Gastrocnemius medialis (tissue), 4 donors: Measurements from ENCODE around the gene GPR15LG.

Experiments used
- CTCF ChIP-seq, 5 experiments: fragments of 450-650 bp in 3 of 5; fragments of 200-600 bp in 2 of 5; sonication (generic) in 2 of 5; IDR thresholded peaks in 4 of 5; conservative IDR thresholded peaks in 1 of 5; 1 replicate in 4 of 5; 2 replicates in 1 of 5; pipeline ENCODE4 v1.5.1; 2016 to 2019; ENCODE audit warnings: antibody characterized with exemption in 5 of 5, mild to moderate bottlenecking in 3 of 5, moderate library complexity in 3 of 5
- POLR2A ChIP-seq, 2 donors: fragments of 450-650 bp; IDR thresholded peaks; one replicate each; pipeline ENCODE4 v1.6.1; 2017; ENCODE audit warnings: antibody characterized with exemption in 2 of 2, mild to moderate bottlenecking in 2 of 2, moderate library complexity in 2 of 2

- TF ChIP-seq CTCF (IDR thresholded peaks at IDR 0.05 in 4 of 5, conservative IDR thresholded peaks at IDR 0.05 in 1 of 5) (no peak), POLR2A (IDR thresholded peaks at IDR 0.05) (no peak)
Measured at GRCh38 chr10:84208023-84208422, 34.4 kb downstream of the GPR15LG start.
